D721Med (cell line): Measurements from ENCODE around the gene MRPS18A.

Source experiments
- DNase-seq: peaks from one replicate; pipeline ENCODE4 v3.0.0; 2011; ENCODE audit warnings: low spot score; ENCODE audit not compliant: insufficient read length
- FAIRE-seq: peaks from 2 replicates; lab custom pipeline; 2011; peaks lifted over from hg19 to GRCh38; lab: Jason Lieb, UNC
- CTCF ChIP-seq: IDR thresholded peaks from 2 replicates; pipeline ENCODE4 v1.5.1; 2012; ENCODE audit warnings: mild to moderate bottlenecking, control low read depth; ENCODE audit not compliant: insufficient read depth; ENCODE audit errors: missing control alignments

The MRPS18A gene

GRCh38 chr6:43709654-43710303 is 22.2 kb upstream of the MRPS18A start:
- FAIRE-seq = no peak
- DNase-seq = no peak
- no peak for TF ChIP-seq CTCF

- DNase-seq (no peak), FAIRE-seq (no peak)
- no peak for TF ChIP-seq CTCF
These were observed 21.5 kb upstream of the MRPS18A start for GRCh38 chr6:43708860-43709653.

GRCh38 chr6:43707767-43708166 is 20.2 kb upstream of the MRPS18A start:
- no peak for DNase-seq
- TF ChIP-seq CTCF = no peak
- no peak for FAIRE-seq

- FAIRE-seq (no peak), DNase-seq (no peak)
- no peak for TF ChIP-seq CTCF
These were observed 19.7 kb upstream of the MRPS18A start for GRCh38 chr6:43707269-43707668.

GRCh38 chr6:43706788-43707187 is 19.2 kb upstream of the MRPS18A start:
- no peak for FAIRE-seq
- no peak for DNase-seq
- no peak for TF ChIP-seq CTCF

- DNase-seq (no peak), FAIRE-seq (no peak)
- no peak for TF ChIP-seq CTCF
These were observed 18.4 kb upstream of the MRPS18A start for GRCh38 chr6:43705996-43706395.
